ENCODE results near the gene MT4. TPM values are rescaled to one million over a fixed set of nuclear protein-coding genes. Genes with fewer than 3 reads are reported as not detected.

Gene MT4
- total and polyA plus RNA-seq, 12 donors = not detected

DNA sequence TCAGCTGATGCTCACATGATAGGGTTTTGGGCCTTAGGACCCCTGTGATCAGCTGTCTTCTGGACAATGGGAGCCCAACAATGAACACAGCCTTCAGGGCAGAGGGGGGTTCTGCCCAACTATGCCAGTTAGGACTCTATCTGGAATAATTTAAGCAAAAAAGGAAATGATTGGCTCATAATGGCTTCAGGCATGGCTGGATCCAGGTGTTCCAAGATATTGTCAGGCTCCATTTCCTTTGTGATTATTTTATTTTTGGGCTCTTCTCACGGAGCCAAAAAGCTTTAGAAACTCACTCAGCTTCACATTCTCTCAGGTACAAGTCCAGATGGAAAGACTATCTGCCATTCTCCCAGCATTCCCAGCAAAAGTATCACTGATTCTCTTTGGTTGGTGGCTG is 40.6 kb downstream of the MT4 start:
- Histone ChIP-seq H3K36me3 (replicated peaks in 1 of 2) (no peaks in the 10 kb centered on the region), H3K4me1 (replicated peaks in 1 of 2) (peaks cover 33 to 37% of the 10 kb centered on the region in 2 donors), H3K9me3 (replicated peaks in 1 of 3) (no peaks in the 10 kb centered on the region), H3K27me3 (no peaks in the 10 kb centered on the region), H3K4me3 (no peak overlapping the region), H3K27ac (peak overlapping the region; percentile 90 to 100 (median 99))
- intact Hi-C loops (cut with DNase I) = loop anchor here in 1 of 2 donors (10.0 kb wide), 1 partner anchor 99 kb away; no protein-coding TSS in a partner anchor
- no peak for TF ChIP-seq POLR2A (IDR thresholded peaks at IDR 0.05)
- TF ChIP-seq, protein P1, sequence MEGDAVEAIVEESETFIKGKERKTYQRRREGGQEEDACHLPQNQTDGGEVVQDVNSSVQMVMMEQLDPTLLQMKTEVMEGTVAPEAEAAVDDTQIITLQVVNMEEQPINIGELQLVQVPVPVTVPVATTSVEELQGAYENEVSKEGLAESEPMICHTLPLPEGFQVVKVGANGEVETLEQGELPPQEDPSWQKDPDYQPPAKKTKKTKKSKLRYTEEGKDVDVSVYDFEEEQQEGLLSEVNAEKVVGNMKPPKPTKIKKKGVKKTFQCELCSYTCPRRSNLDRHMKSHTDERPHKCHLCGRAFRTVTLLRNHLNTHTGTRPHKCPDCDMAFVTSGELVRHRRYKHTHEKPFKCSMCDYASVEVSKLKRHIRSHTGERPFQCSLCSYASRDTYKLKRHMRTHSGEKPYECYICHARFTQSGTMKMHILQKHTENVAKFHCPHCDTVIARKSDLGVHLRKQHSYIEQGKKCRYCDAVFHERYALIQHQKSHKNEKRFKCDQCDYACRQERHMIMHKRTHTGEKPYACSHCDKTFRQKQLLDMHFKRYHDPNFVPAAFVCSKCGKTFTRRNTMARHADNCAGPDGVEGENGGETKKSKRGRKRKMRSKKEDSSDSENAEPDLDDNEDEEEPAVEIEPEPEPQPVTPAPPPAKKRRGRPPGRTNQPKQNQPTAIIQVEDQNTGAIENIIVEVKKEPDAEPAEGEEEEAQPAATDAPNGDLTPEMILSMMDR (IDR thresholded peaks at IDR 0.05) = no peak
- 50 to 83% (median 64%) methylated on average over 1 of the region's 1 CpG for WGBS, 4 donors
- DNase-seq = peak in 1 of 7 donors; percentile 9

DNA sequence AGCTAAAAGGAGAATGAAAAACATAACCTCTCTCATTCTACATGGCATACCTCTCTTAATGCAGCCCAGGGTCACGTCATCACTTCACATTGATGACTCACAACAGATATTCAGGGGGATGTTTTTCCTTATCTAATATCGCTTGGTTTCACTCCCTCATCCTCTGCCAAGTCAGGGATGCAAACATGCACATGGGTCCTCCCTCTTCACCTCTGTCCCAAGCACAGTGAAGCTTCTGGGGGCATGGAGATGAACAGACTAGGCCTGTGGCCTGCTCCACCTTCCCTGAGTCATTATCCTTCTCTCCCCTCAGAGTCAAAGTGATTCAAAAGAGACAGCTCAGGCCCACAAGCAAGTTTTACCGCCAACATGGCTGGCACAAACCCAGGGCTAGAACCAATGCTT is 41.2 kb downstream of the MT4 start:
- no peaks in the 10 kb centered on the region for H3K9me3 ChIP-seq (replicated peaks in 1 of 3)
- peaks cover 39 to 43% of the 10 kb centered on the region in 2 donors for H3K4me1 ChIP-seq (replicated peaks in 1 of 2)
- no peaks in the 10 kb centered on the region for H3K27me3 ChIP-seq
- no peaks in the 10 kb centered on the region for H3K36me3 ChIP-seq (replicated peaks in 1 of 2)
- 28 to 37% (median 29%) methylated on average over 3 of the region's 3 CpGs for WGBS, 4 donors
- intact Hi-C loops (cut with DNase I) = loop anchor here in 1 of 2 donors (10.0 kb wide), 1 partner anchor 99 kb away; no protein-coding TSS in a partner anchor
- peak in 5 of 7 donors; percentile 74 to 86 (median 78) for DNase-seq
- TF ChIP-seq, protein P1 (IDR thresholded peaks at IDR 0.05) = no peak
- TF ChIP-seq POLR2A (IDR thresholded peaks at IDR 0.05) = no peak
- H3K27ac ChIP-seq = peak overlapping the region; percentile 90 to 100 (median 99)
- no peak overlapping the region for H3K4me3 ChIP-seq

DNA sequence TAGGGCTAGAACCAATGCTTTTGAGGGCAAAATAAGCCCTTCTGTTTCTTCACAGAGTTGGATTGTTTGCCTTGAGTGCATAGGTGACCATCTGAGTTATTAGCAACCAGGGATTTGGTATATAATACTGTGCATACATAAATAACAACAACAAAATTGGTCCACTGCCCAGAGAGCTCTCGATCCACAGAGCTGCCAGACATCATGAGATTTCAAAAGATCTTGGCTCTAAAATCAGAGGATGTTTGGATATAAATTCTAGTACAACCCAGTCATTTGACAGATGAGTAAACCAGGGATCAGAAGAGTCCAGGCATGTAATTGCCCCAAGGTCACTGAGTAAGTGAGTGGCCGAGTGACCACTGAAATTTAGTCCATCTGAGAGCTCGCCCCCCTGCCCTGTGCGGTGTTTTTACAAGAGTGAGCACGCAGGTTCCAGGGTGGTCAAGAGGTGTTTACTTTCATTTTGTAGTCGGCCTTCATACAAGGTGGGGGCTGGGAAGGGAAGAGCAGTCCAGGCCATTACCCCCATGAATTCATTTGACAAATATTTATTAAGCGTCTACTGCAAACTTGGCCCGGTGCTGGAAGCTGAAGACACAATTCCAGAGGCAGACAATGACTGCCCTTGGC is 41.7 kb downstream of the MT4 start:
- H3K4me1 ChIP-seq (replicated peaks in 1 of 2) = peaks cover 44 to 48% of the 10 kb centered on the region in 2 donors
- peak; percentile 75 to 91 (median 87) for DNase-seq
- H3K27me3 ChIP-seq = no peaks in the 10 kb centered on the region
- intact Hi-C loops (cut with DNase I) = loop anchor here in 1 of 2 donors (10.0 kb wide), 1 partner anchor 98 kb away; no protein-coding TSS in a partner anchor
- peak in 1 of 2 donors; percentile 50 for TF ChIP-seq POLR2A (IDR thresholded peaks at IDR 0.05)
- TF ChIP-seq, protein P1 (IDR thresholded peaks at IDR 0.05) = no peak
- no peaks in the 10 kb centered on the region for H3K36me3 ChIP-seq (replicated peaks in 1 of 2)
- WGBS, 4 donors = 20 to 34% (median 25%) methylated on average over 8 of the region's 8 CpGs
- H3K27ac ChIP-seq = peak overlapping the region; percentile 90 to 100 (median 99)
- H3K4me3 ChIP-seq = peak overlapping the region in 1 of 4 donors; percentile 62
- no peaks in the 10 kb centered on the region for H3K9me3 ChIP-seq (replicated peaks in 1 of 3)

DNA sequence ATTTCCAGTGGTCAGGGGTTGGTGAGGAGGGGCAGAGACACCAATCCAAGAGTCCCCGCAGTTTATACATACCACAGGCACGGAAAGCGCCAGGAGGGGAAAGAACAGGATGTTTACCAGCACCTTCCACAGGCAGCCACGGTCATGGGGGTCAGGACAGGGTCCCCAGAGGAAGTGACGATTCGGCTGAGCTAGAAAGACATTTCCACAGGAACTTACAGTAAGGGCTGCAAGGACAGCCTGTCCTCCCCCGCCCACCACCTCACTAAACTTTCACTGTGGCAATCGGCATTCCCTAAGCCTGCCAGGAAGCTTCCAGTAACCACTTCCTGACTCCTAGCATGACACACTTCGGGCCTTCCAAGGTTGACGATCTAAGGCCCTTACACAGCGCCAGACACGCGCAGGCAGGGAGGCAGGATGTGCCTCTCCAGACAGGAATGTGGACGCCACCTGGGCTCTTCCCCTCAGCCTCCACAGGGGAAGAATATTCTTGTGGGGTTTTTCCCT is 42.3 kb downstream of the MT4 start:
- peak; percentile 64 to 88 for TF ChIP-seq POLR2A (IDR thresholded peaks at IDR 0.05)
- TF ChIP-seq, protein P1 (IDR thresholded peaks at IDR 0.05) = no peak
- Histone ChIP-seq H3K4me3 (peak overlapping the region in 1 of 4 donors; percentile 62), H3K9me3 (replicated peaks in 1 of 3) (no peaks in the 10 kb centered on the region), H3K27me3 (no peaks in the 10 kb centered on the region), H3K4me1 (replicated peaks in 1 of 2) (peaks cover 49 to 54% of the 10 kb centered on the region in 2 donors), H3K36me3 (replicated peaks in 1 of 2) (no peaks in the 10 kb centered on the region), H3K27ac (peak overlapping the region; percentile 90 to 100 (median 99))
- intact Hi-C loops (cut with DNase I) = loop anchor here in 1 of 2 donors (10.0 kb wide), 1 partner anchor 98 kb away; no protein-coding TSS in a partner anchor
- peak; percentile 80 to 97 (median 95) for DNase-seq
- 8 to 24% (median 19%) methylated on average over 3 to 14 of the region's 14 CpGs for WGBS, 4 donors
